ENCODE data around the gene CERS6. TPM values are rescaled to one million over a fixed set of nuclear protein-coding genes. Genes with fewer than 3 reads are reported as not detected.

CERS6 gene
- total RNA-seq, 1 experiment from 2014 or later: 30.3 TPM

DNA sequence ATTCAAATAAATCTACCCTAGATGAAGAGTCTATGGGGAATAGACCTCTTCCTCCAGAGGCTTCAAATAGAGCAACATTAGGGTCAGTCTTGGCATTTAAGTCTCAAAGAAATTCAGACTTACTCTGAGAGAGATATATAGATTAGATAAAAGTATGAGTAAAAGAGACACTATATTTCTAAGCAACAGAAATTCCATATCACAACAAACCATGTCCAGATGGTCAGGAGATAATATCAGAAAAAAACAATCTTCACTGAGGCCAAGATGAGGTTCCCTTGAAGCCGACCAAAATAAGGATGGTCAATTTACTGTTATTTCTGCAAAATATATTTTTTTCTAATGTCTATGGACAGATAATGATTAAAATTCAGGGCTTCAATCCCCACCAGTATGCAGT lies 257.3 kb downstream of the CERS6 start:
- Histone ChIP-seq H3K4me1 (ENCODE audit: control insufficient read depth, insufficient read depth, low read length) (no peaks in the 10 kb centered on the region), H3K36me3 (ENCODE audit: control insufficient read depth, insufficient read depth, low read length) (no peaks in the 10 kb centered on the region), H3K27me3 (ENCODE audit: control insufficient read depth, insufficient read depth, low read length) (no peaks in the 10 kb centered on the region), H3K4me3 (ENCODE audit: low read depth in 2 of 2, low read length in 2 of 2) (no peak overlapping the region), H3K27ac (ENCODE audit: low read length) (no peak overlapping the region), H3K9me3 (ENCODE audit: control insufficient read depth, insufficient read depth, low read depth, low read length) (no peaks in the 10 kb centered on the region)
- BruUV-seq (replicated peaks): no TSS peak
- no peak for DNase-seq (ENCODE audit: low read depth, low spot score)
- ATAC-seq: no peak
- ChIA-PET POLR2A (no interaction called here), CTCF (no interaction called here)
- intact Hi-C loops (cut with micrococcal nuclease; ENCODE audit: unreplicated experiment): no loop called here
- in situ Hi-C loops (cut with HindIII; ENCODE audit: low pct_unique_long_range_greater_than_20kb, low sequenced_read_pairs): no loop called here
- TF ChIP-seq, protein P1, sequence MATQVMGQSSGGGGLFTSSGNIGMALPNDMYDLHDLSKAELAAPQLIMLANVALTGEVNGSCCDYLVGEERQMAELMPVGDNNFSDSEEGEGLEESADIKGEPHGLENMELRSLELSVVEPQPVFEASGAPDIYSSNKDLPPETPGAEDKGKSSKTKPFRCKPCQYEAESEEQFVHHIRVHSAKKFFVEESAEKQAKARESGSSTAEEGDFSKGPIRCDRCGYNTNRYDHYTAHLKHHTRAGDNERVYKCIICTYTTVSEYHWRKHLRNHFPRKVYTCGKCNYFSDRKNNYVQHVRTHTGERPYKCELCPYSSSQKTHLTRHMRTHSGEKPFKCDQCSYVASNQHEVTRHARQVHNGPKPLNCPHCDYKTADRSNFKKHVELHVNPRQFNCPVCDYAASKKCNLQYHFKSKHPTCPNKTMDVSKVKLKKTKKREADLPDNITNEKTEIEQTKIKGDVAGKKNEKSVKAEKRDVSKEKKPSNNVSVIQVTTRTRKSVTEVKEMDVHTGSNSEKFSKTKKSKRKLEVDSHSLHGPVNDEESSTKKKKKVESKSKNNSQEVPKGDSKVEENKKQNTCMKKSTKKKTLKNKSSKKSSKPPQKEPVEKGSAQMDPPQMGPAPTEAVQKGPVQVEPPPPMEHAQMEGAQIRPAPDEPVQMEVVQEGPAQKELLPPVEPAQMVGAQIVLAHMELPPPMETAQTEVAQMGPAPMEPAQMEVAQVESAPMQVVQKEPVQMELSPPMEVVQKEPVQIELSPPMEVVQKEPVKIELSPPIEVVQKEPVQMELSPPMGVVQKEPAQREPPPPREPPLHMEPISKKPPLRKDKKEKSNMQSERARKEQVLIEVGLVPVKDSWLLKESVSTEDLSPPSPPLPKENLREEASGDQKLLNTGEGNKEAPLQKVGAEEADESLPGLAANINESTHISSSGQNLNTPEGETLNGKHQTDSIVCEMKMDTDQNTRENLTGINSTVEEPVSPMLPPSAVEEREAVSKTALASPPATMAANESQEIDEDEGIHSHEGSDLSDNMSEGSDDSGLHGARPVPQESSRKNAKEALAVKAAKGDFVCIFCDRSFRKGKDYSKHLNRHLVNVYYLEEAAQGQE (IDR thresholded peaks at IDR 0.05; ENCODE audit: insufficient read depth in 1 of 2, low read depth in 2 of 2, low read length in 1 of 2): no peak
- TF ChIP-seq, protein P2, sequence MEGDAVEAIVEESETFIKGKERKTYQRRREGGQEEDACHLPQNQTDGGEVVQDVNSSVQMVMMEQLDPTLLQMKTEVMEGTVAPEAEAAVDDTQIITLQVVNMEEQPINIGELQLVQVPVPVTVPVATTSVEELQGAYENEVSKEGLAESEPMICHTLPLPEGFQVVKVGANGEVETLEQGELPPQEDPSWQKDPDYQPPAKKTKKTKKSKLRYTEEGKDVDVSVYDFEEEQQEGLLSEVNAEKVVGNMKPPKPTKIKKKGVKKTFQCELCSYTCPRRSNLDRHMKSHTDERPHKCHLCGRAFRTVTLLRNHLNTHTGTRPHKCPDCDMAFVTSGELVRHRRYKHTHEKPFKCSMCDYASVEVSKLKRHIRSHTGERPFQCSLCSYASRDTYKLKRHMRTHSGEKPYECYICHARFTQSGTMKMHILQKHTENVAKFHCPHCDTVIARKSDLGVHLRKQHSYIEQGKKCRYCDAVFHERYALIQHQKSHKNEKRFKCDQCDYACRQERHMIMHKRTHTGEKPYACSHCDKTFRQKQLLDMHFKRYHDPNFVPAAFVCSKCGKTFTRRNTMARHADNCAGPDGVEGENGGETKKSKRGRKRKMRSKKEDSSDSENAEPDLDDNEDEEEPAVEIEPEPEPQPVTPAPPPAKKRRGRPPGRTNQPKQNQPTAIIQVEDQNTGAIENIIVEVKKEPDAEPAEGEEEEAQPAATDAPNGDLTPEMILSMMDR (IDR thresholded peaks at IDR 0.05): no peak
- TF ChIP-seq SIN3A (IDR thresholded peaks at IDR 0.05; ENCODE audit: borderline replicate concordance, insufficient read depth, low read depth, low read length): no peak
- no peak for TF ChIP-seq POLR2AphosphoS5 (IDR thresholded peaks at IDR 0.05; ENCODE audit: low read depth, low read length)
- no peak for TF ChIP-seq TCF7L2 (IDR thresholded peaks at IDR 0.05; ENCODE audit: low read depth, low read length)

GRCh38 chr2:168715849-168716248 lies 259.8 kb downstream of the CERS6 start:
- H3K4me1 ChIP-seq (ENCODE audit: control insufficient read depth, insufficient read depth, low read length): no peaks in the 10 kb centered on the region
- DNase-seq (ENCODE audit: low read depth, low spot score): no peak
- H3K27me3 ChIP-seq (ENCODE audit: control insufficient read depth, insufficient read depth, low read length): no peaks in the 10 kb centered on the region
- no peak overlapping the region for H3K27ac ChIP-seq (ENCODE audit: low read length)
- TF ChIP-seq, protein P1 (IDR thresholded peaks at IDR 0.05; ENCODE audit: insufficient read depth in 1 of 2, low read depth in 2 of 2, low read length in 1 of 2): no peak
- TF ChIP-seq, protein P2 (IDR thresholded peaks at IDR 0.05): no peak
- TF ChIP-seq TCF7L2 (IDR thresholded peaks at IDR 0.05; ENCODE audit: low read depth, low read length) (no peak), SIN3A (IDR thresholded peaks at IDR 0.05; ENCODE audit: borderline replicate concordance, insufficient read depth, low read depth, low read length) (no peak), POLR2AphosphoS5 (IDR thresholded peaks at IDR 0.05; ENCODE audit: low read depth, low read length) (no peak)
- intact Hi-C loops (cut with micrococcal nuclease; ENCODE audit: unreplicated experiment) (no loop called here), in situ Hi-C loops (cut with HindIII; ENCODE audit: low pct_unique_long_range_greater_than_20kb, low sequenced_read_pairs) (no loop called here)
- no peaks in the 10 kb centered on the region for H3K36me3 ChIP-seq (ENCODE audit: control insufficient read depth, insufficient read depth, low read length)
- CTCF ChIA-PET: no interaction called here
- no TSS peak for BruUV-seq (replicated peaks)
- no peak for ATAC-seq
- POLR2A ChIA-PET: no interaction called here
- H3K9me3 ChIP-seq (ENCODE audit: control insufficient read depth, insufficient read depth, low read depth, low read length): no peaks in the 10 kb centered on the region
- no peak overlapping the region for H3K4me3 ChIP-seq (ENCODE audit: low read depth in 2 of 2, low read length in 2 of 2)
